Effector memory CD4-positive, alpha-beta T cell (primary cell): ENCODE data around the gene DGKI.

Experiments used
- DNase-seq, 3 donors: peaks; one replicate each; pipeline ENCODE4 v3.0.0-alpha.2; 2020
- H3K27ac ChIP-seq: 2 replicates; pipeline ENCODE4 v1.7.0; 2013; ENCODE audit warnings: mild to moderate bottlenecking, low read length, moderate library complexity; ENCODE audit not compliant: insufficient read depth, poor library complexity, severe bottlenecking
- H3K27me3 ChIP-seq: replicated peaks from 2 replicates; pipeline ENCODE4 v1.7.0; 2013; ENCODE audit warnings: mild to moderate bottlenecking, low read length; ENCODE audit not compliant: insufficient read depth, control insufficient read depth, poor library complexity, severe bottlenecking
- H3K36me3 ChIP-seq: 2 replicates; pipeline ENCODE4 v1.7.0; 2013; ENCODE audit warnings: mild to moderate bottlenecking, low read length, moderate library complexity; ENCODE audit not compliant: control insufficient read depth, insufficient read depth
- H3K4me1 ChIP-seq: 2 replicates; pipeline ENCODE4 v1.7.0; 2013; ENCODE audit warnings: low read length, mild to moderate bottlenecking; ENCODE audit not compliant: control insufficient read depth, insufficient read depth, poor library complexity, severe bottlenecking
- H3K4me3 ChIP-seq: 2 replicates; pipeline ENCODE4 v1.7.0; 2013; ENCODE audit warnings: low read length, low read depth, mild to moderate bottlenecking; ENCODE audit not compliant: insufficient read depth, poor library complexity, severe bottlenecking
- H3K9me3 ChIP-seq: 2 replicates; pipeline ENCODE4 v1.7.0; 2013; ENCODE audit warnings: mild to moderate bottlenecking, low read length, moderate library complexity; ENCODE audit not compliant: control insufficient read depth
- total RNA-seq, 3 donors: gene quantifications; one replicate each; lab custom pipeline; 2026; lab: John Stamatoyannopoulos, UW

The DGKI gene
- total RNA-seq = 0 to 0.35 (median 0.19) reads per million in 3 donors

GRCh38 chr7:137846827-137847567 is at the start of gene DGKI:
Gene DGKI, minus strand, starts transcription at chr7:137846974.
- H3K9me3 ChIP-seq = no peaks in the 10 kb centered on the region
- peaks cover 32% of the 10 kb centered on the region for H3K27me3 ChIP-seq
- DNase-seq = no peak
- no peaks in the 10 kb centered on the region for H3K36me3 ChIP-seq
- H3K4me1 ChIP-seq = peaks cover 9% of the 10 kb centered on the region
- H3K4me3 ChIP-seq = peak within 1 kb of the TSS; percentile 32
- no peak within 1 kb of the TSS for H3K27ac ChIP-seq

DNA sequence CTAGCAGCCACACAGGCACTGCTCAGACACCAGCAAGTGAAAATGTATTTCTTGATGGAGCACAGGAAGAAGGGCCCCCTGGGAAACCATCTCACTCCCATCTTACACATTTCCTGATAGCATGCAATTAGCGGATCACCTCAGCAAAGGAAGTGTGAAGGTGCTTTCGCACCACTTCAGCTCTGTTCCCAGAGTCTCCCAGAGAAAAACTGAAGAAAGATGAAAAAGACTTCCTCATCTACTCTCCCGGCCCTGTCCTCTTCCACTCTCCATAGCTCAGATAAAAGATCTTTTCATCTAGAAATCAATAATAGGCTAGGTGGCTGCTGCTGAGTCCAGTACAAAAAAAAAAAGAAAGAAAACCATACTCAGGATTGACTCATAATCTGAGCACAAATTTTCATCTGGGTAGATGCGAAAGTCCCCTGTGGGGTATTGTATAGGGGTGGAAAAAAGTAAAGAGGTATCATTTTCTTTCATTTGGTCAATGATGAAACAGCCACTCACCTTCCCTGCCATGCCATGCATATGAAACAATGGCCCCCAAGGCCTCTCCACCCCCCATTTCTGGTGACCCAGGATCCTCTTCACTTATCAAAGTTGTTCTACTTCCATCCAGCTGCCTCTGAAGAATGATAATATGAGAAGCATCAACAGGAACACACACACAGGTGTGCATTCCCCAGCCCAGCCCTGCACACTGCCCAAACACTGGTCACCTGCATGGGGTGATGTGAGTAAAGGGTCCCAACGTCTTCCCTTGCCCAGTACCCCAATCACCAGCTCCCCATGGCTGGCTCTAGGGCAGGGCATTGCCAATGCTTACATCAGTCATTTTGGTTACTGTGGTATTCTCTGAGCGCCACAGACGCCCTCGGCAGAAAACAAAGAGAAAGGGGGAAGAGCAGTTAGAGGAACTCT is 48.8 kb upstream of the DGKI start:
- H3K9me3 ChIP-seq = no peaks in the 10 kb centered on the region
- H3K27me3 ChIP-seq = no peaks in the 10 kb centered on the region
- no peak overlapping the region for H3K4me3 ChIP-seq
- peaks cover 4% of the 10 kb centered on the region for H3K4me1 ChIP-seq
- peaks cover 30% of the 10 kb centered on the region for H3K36me3 ChIP-seq
- no peak for DNase-seq
- H3K27ac ChIP-seq = no peak overlapping the region

DNA sequence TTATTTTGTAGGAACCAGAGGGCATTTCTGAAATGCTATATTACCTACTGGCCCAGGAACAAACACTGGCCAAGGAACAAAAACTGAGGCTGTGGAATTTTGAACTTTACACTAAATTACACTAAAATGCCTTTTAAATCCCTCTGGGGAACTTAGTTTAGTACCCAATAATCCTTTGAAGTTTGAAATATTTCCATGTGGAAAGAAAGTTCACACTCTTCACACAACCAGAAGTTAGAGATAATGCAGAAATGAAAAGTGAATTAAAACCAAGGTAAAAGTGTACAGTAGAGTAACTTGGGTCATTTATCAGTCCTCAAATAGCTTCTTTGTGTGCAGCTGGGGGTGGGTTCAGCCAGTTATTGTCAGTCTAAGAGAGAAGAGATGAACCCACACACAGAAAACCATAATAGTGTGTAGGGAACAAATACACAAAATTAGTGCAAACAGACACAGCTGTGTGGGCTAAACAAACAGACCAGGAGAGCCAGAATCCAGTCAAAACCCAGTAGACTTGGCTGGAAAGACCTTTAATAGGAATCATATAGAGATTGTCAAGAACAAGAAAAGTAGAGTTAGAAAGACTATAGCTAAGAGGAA is 46.5 kb upstream of the DGKI start:
- DNase-seq = no peak
- Histone ChIP-seq H3K9me3 (no peaks in the 10 kb centered on the region), H3K4me1 (no peaks in the 10 kb centered on the region), H3K4me3 (no peak overlapping the region), H3K27ac (no peak overlapping the region), H3K36me3 (peaks cover 24% of the 10 kb centered on the region), H3K27me3 (no peaks in the 10 kb centered on the region)

DNA sequence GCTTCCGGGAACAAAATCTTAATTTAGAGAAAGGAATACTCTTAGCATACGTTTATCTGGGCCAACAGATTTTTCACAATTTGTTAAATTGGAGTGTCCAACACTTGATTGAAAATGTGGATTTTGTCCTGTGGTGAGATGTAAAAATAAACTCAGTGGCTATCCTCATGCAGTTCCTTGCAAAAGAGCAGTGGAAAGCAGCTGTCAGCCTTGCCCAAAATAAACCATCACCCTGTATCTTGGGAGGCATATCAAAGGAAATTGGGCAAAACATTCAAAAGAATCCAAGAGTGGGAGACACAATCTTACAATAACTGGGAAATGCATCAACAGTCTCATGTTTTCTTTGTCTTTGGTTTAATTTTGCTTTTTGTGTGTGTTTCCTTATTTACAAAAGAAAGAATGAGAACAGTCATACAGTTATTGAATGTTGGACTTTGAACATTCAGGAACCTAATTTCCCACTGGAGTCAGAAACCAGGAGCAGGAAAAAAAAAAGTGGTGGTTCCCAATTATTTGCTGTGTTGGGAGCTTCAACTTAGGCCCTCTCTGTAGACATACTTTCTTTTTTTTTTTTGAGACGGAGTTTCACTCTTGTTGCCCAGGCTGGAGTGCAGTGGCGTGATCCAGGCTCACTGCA is 44.4 kb upstream of the DGKI start:
- no peaks in the 10 kb centered on the region for H3K27me3 ChIP-seq
- H3K27ac ChIP-seq = no peak overlapping the region
- no peaks in the 10 kb centered on the region for H3K4me1 ChIP-seq
- DNase-seq = no peak
- no peak overlapping the region for H3K4me3 ChIP-seq
- H3K9me3 ChIP-seq = no peaks in the 10 kb centered on the region
- H3K36me3 ChIP-seq = peaks cover 19% of the 10 kb centered on the region

DNA sequence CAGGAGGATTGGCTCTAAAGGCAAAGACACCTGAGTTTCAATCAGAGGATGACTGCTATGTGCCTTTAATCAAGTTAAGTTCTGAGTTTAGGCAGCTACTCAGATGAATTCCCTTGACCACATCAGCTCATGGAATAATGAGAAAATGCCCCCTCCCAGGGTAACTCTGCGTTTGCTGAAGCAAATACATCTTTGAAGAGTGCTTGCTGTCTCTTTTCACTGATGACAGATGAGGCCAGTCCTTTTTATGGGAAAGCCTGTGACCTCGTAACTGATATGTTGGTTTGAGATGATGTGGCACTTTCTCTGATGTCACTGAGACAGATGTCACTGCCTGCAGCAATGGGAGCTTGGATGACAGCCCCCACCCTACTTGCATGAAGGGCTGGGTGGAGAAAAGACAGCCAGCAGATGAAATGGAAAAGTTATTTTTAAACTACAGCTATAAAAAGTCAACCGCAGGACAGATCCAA is 43.7 kb upstream of the DGKI start:
- no peak for DNase-seq
- H3K27ac ChIP-seq = no peak overlapping the region
- no peak overlapping the region for H3K4me3 ChIP-seq
- H3K9me3 ChIP-seq = no peaks in the 10 kb centered on the region
- peaks cover 22% of the 10 kb centered on the region for H3K36me3 ChIP-seq
- no peaks in the 10 kb centered on the region for H3K27me3 ChIP-seq
- H3K4me1 ChIP-seq = no peaks in the 10 kb centered on the region

GRCh38 chr7:137888241-137888640 is 41.5 kb upstream of the DGKI start:
- DNase-seq = no peak
- Histone ChIP-seq H3K4me3 (no peak overlapping the region), H3K4me1 (no peaks in the 10 kb centered on the region), H3K36me3 (peaks cover 22% of the 10 kb centered on the region), H3K9me3 (no peaks in the 10 kb centered on the region), H3K27ac (no peak overlapping the region), H3K27me3 (no peaks in the 10 kb centered on the region)

GRCh38 chr7:137886746-137887145 is 40.0 kb upstream of the DGKI start:
- peaks cover 35% of the 10 kb centered on the region for H3K36me3 ChIP-seq
- no peaks in the 10 kb centered on the region for H3K27me3 ChIP-seq
- no peak for DNase-seq
- H3K4me3 ChIP-seq = no peak overlapping the region
- H3K9me3 ChIP-seq = no peaks in the 10 kb centered on the region
- H3K4me1 ChIP-seq = no peaks in the 10 kb centered on the region
- no peak overlapping the region for H3K27ac ChIP-seq

DNA sequence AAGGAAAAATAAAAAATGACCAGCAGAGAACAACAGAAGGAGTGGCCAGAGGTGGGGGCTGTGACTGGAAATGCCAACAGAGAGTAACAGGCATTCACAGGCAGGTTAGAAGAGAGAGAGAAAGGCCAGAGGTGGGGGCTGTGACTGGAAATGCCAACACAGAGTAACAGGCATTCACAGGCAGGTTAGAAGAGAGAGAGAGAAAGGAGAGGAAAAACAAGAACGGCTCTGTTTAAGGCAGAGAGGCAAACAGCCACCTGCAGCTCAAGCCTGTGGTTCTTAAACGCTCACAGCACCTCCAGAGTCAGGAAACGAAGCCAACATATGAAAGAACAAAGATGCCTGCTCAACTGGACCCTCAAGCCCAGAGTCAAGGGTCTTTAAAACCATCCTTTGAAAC is 39.5 kb upstream of the DGKI start:
- Histone ChIP-seq H3K4me1 (no peaks in the 10 kb centered on the region), H3K36me3 (peaks cover 35% of the 10 kb centered on the region), H3K27me3 (no peaks in the 10 kb centered on the region), H3K27ac (no peak overlapping the region), H3K9me3 (no peaks in the 10 kb centered on the region), H3K4me3 (no peak overlapping the region)
- no peak for DNase-seq

DNA sequence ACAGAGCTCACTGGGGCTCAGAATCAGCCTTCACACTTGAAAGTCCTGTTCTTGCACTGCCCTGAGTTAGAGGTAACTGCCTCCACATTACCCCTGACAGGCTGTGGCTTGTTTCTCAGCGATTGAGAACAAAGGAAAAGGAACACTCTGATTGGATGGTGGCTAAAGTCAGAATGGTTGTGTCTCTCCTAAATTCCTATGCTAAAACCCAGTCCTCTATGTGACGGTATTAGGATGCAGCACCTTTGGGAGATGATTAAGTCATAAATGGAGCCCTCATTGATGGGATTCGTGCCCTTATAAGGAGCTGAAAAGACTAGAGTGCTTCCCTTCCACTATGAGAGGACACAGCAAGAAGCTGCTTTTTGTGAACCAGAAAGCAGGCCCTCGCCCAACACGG is 38.9 kb upstream of the DGKI start:
- Histone ChIP-seq H3K9me3 (no peaks in the 10 kb centered on the region), H3K4me3 (no peak overlapping the region), H3K27ac (no peak overlapping the region), H3K27me3 (no peaks in the 10 kb centered on the region), H3K36me3 (peaks cover 31% of the 10 kb centered on the region), H3K4me1 (no peaks in the 10 kb centered on the region)
- no peak for DNase-seq
